Panc1 (cell line): ENCODE data around the gene SRCAP.

ENCODE experiments used
- POLR2AphosphoS5 ChIP-seq: IDR thresholded peaks from 2 replicates; pipeline ENCODE4 v1.6.1; 2012; ENCODE audit warnings: mild to moderate bottlenecking, low read depth, low read length, moderate library complexity
- SIN3A ChIP-seq: IDR thresholded peaks from 2 replicates; pipeline ENCODE4 v1.6.1; 2012; ENCODE audit warnings: low read depth, mild to moderate bottlenecking, low read length, moderate library complexity, borderline replicate concordance; ENCODE audit not compliant: insufficient read depth
- TCF7L2 ChIP-seq: IDR thresholded peaks from 2 replicates; pipeline ENCODE4 v1.6.1; 2011; ENCODE audit warnings: mild to moderate bottlenecking, low read depth, low read length, inconsistent platforms
- TF ChIP-seq, protein P1 (sequence below): fragments of 450-650 bp; IDR thresholded peaks from 2 replicates; pipeline ENCODE4 v1.5.1; 2017; ENCODE audit warnings: mild to moderate bottlenecking
- TF ChIP-seq, protein P2 (sequence below), 2 experiments: IDR thresholded peaks; 2 replicates each; pipeline ENCODE4 v1.6.1; 2011 to 2012; ENCODE audit warnings: low read depth in 2 of 2, control low read depth in 1 of 2, low read length in 1 of 2, mild to moderate bottlenecking in 1 of 2, moderate library complexity in 1 of 2; ENCODE audit not compliant: insufficient read depth in 1 of 2

DNA sequence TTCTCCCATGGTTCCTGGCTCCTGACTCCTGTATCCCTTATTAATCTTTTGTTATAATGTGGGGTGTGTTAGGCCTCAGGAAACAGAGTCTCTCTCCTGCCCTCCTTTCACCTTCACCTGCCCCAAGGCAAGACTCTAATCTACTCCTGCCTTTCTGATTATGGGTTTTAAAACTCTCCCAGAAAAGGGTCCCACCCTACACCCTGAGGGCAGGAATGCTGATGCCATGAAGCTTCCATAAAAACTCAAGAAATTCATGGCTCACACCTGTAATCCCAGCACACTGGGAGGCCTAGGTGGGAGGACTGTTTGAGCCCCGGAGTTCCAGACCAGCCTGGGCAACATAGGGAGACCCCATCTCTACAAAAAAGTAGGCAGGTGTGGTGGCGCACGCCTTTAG is 18.6 kb upstream of the SRCAP start:
- TF ChIP-seq, protein P1, sequence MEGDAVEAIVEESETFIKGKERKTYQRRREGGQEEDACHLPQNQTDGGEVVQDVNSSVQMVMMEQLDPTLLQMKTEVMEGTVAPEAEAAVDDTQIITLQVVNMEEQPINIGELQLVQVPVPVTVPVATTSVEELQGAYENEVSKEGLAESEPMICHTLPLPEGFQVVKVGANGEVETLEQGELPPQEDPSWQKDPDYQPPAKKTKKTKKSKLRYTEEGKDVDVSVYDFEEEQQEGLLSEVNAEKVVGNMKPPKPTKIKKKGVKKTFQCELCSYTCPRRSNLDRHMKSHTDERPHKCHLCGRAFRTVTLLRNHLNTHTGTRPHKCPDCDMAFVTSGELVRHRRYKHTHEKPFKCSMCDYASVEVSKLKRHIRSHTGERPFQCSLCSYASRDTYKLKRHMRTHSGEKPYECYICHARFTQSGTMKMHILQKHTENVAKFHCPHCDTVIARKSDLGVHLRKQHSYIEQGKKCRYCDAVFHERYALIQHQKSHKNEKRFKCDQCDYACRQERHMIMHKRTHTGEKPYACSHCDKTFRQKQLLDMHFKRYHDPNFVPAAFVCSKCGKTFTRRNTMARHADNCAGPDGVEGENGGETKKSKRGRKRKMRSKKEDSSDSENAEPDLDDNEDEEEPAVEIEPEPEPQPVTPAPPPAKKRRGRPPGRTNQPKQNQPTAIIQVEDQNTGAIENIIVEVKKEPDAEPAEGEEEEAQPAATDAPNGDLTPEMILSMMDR = no peak
- TF ChIP-seq, protein P2, sequence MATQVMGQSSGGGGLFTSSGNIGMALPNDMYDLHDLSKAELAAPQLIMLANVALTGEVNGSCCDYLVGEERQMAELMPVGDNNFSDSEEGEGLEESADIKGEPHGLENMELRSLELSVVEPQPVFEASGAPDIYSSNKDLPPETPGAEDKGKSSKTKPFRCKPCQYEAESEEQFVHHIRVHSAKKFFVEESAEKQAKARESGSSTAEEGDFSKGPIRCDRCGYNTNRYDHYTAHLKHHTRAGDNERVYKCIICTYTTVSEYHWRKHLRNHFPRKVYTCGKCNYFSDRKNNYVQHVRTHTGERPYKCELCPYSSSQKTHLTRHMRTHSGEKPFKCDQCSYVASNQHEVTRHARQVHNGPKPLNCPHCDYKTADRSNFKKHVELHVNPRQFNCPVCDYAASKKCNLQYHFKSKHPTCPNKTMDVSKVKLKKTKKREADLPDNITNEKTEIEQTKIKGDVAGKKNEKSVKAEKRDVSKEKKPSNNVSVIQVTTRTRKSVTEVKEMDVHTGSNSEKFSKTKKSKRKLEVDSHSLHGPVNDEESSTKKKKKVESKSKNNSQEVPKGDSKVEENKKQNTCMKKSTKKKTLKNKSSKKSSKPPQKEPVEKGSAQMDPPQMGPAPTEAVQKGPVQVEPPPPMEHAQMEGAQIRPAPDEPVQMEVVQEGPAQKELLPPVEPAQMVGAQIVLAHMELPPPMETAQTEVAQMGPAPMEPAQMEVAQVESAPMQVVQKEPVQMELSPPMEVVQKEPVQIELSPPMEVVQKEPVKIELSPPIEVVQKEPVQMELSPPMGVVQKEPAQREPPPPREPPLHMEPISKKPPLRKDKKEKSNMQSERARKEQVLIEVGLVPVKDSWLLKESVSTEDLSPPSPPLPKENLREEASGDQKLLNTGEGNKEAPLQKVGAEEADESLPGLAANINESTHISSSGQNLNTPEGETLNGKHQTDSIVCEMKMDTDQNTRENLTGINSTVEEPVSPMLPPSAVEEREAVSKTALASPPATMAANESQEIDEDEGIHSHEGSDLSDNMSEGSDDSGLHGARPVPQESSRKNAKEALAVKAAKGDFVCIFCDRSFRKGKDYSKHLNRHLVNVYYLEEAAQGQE (IDR thresholded peaks at IDR 0.05; ENCODE audit: insufficient read depth in 1 of 2, low read depth in 2 of 2, low read length in 1 of 2) = no peak
- TF ChIP-seq POLR2AphosphoS5 = no peak
- no peak for TF ChIP-seq TCF7L2
- no peak for TF ChIP-seq SIN3A
